ENCODE results near the gene PCTP. TPM values are rescaled to one million over a fixed set of nuclear protein-coding genes. Genes with fewer than 3 reads are reported as not detected.

PCTP gene
- total and polyA plus RNA-seq, 4 experiments from 2014 or later = 2.3 to 4.7 (median 3.0) TPM

- POLR2A ChIA-PET (ENCODE audit: partially characterized antibody) = no interaction called here
- Histone ChIP-seq H3K27me3 (ENCODE audit: insufficient read depth, low read length) (no peaks in the 10 kb centered on the region), H3K27ac (ENCODE audit: low read depth, low read length) (no peak overlapping the region), H3K9me3 (ENCODE audit: control insufficient read depth in 1 of 2, low read length in 2 of 2) (no peaks in the 10 kb centered on the region), H3K4me3 (ENCODE audit: low read length in 2 of 2) (no peak overlapping the region), H3K36me3 (ENCODE audit: insufficient read depth, low read length) (no peaks in the 10 kb centered on the region), H3K4me1 (ENCODE audit: insufficient read depth, low read length) (no peaks in the 10 kb centered on the region)
- Mint-ChIP-seq H3K4me1 (no peaks in the 10 kb centered on the region), H3K36me3 (no peaks in the 10 kb centered on the region), H3K9me3 (no peaks in the 10 kb centered on the region), H3K27ac (no peak overlapping the region), H3K27me3 (peaks cover 20 to 37% of the 10 kb centered on the region in 2 donors), H3K4me3 (no peak overlapping the region)
- DNase-seq = no peak
- intact Hi-C loops (cut with micrococcal nuclease) = no loop called here
- CTCF ChIA-PET (ENCODE audit: partially characterized antibody) = interaction anchor here (0.8 to 2.9 kb wide), 5 partner anchors 8 to 195 kb away, joined by 3 to 16 read pairs (median 6); partner anchors contain the start of gene PCTP
Observed at GRCh38 chr17:55720919-55721836, 29.7 kb upstream of the PCTP start.

- no peaks in the 10 kb centered on the region for H3K36me3 Mint-ChIP-seq
- no peaks in the 10 kb centered on the region for H3K4me1 Mint-ChIP-seq
- ChIA-PET CTCF (ENCODE audit: partially characterized antibody) (interaction anchor here (0.8 to 2.9 kb wide), 4 partner anchors 9 to 196 kb away, joined by 4 to 16 read pairs (median 5); partner anchors contain the start of gene PCTP), POLR2A (ENCODE audit: partially characterized antibody) (no interaction called here)
- Histone ChIP-seq H3K36me3 (ENCODE audit: insufficient read depth, low read length) (no peaks in the 10 kb centered on the region), H3K4me1 (ENCODE audit: insufficient read depth, low read length) (no peaks in the 10 kb centered on the region), H3K9me3 (ENCODE audit: control insufficient read depth in 1 of 2, low read length in 2 of 2) (no peaks in the 10 kb centered on the region), H3K27me3 (ENCODE audit: insufficient read depth, low read length) (no peaks in the 10 kb centered on the region), H3K27ac (ENCODE audit: low read depth, low read length) (no peak overlapping the region), H3K4me3 (ENCODE audit: low read length in 2 of 2) (no peak overlapping the region)
- no peaks in the 10 kb centered on the region for H3K9me3 Mint-ChIP-seq
- intact Hi-C loops (cut with micrococcal nuclease) = no loop called here
- no peak for DNase-seq
- no peak overlapping the region for H3K27ac Mint-ChIP-seq
- no peak overlapping the region for H3K4me3 Mint-ChIP-seq
- H3K27me3 Mint-ChIP-seq = peaks cover 30 to 46% of the 10 kb centered on the region in 2 donors
Observed at GRCh38 chr17:55722016-55722736, 28.7 kb upstream of the PCTP start.

- H3K27ac Mint-ChIP-seq = no peak within 1 kb of the TSS
- CTCF ChIA-PET (ENCODE audit: partially characterized antibody) = interaction anchor here (1.0 to 2.9 kb wide), 3 partner anchors 12 to 197 kb away, joined by 3 to 16 read pairs (median 4); no protein-coding TSS in a partner anchor
Observed at GRCh38 chr17:55722742-55723487, 27.9 kb upstream of the PCTP start, which contains the start of gene TMEM100. Gene TMEM100, minus strand, starts transcription at chr17:55722864. Its CDS starts 1,794 bp downstream, at chr17:55721070.

GRCh38 chr17:55723488-55723848 is 27.4 kb upstream of the PCTP start:
- Mint-ChIP-seq H3K27me3 (peaks cover 31 to 52% of the 10 kb centered on the region in 2 donors), H3K9me3 (no peaks in the 10 kb centered on the region), H3K4me1 (no peaks in the 10 kb centered on the region), H3K36me3 (no peaks in the 10 kb centered on the region), H3K27ac (no peak overlapping the region), H3K4me3 (no peak overlapping the region)
- ChIA-PET CTCF (ENCODE audit: partially characterized antibody) (interaction anchor here (1.0 to 1.7 kb wide), 4 partner anchors 8 to 121 kb away, joined by 3 to 8 read pairs (median 4); no protein-coding TSS in a partner anchor), POLR2A (ENCODE audit: partially characterized antibody) (no interaction called here)
- no peaks in the 10 kb centered on the region for H3K4me1 ChIP-seq (ENCODE audit: insufficient read depth, low read length)
- no peak overlapping the region for H3K4me3 ChIP-seq (ENCODE audit: low read length in 2 of 2)
- H3K36me3 ChIP-seq (ENCODE audit: insufficient read depth, low read length) = no peaks in the 10 kb centered on the region
- no peaks in the 10 kb centered on the region for H3K9me3 ChIP-seq (ENCODE audit: control insufficient read depth in 1 of 2, low read length in 2 of 2)
- no peak for DNase-seq
- intact Hi-C loops (cut with micrococcal nuclease) = no loop called here
- H3K27ac ChIP-seq (ENCODE audit: low read depth, low read length) = no peak overlapping the region
- H3K27me3 ChIP-seq (ENCODE audit: insufficient read depth, low read length) = no peaks in the 10 kb centered on the region

More at GRCh38 chr17:55722742-55723487, 27.9 kb upstream of the PCTP start, which contains the start of gene TMEM100:
- H3K4me1 ChIP-seq (ENCODE audit: insufficient read depth, low read length) = no peaks in the 10 kb centered on the region
- Mint-ChIP-seq H3K27me3 (peaks cover 31 to 52% of the 10 kb centered on the region in 2 donors), H3K36me3 (no peaks in the 10 kb centered on the region), H3K4me3 (no peak within 1 kb of the TSS), H3K4me1 (no peaks in the 10 kb centered on the region), H3K9me3 (no peaks in the 10 kb centered on the region)
- no peaks in the 10 kb centered on the region for H3K27me3 ChIP-seq (ENCODE audit: insufficient read depth, low read length)
- POLR2A ChIA-PET (ENCODE audit: partially characterized antibody) = no interaction called here
- DNase-seq = no peak
- H3K27ac ChIP-seq (ENCODE audit: low read depth, low read length) = no peak within 1 kb of the TSS
- no peaks in the 10 kb centered on the region for H3K9me3 ChIP-seq (ENCODE audit: control insufficient read depth in 1 of 2, low read length in 2 of 2)
- no peak within 1 kb of the TSS for H3K4me3 ChIP-seq (ENCODE audit: low read length in 2 of 2)
- intact Hi-C loops (cut with micrococcal nuclease) = no loop called here
- H3K36me3 ChIP-seq (ENCODE audit: insufficient read depth, low read length) = no peaks in the 10 kb centered on the region

GRCh38 chr17:55726440-55726839 is 24.4 kb upstream of the PCTP start:
- Histone ChIP-seq H3K27me3 (ENCODE audit: insufficient read depth, low read length) (no peaks in the 10 kb centered on the region), H3K36me3 (ENCODE audit: insufficient read depth, low read length) (no peaks in the 10 kb centered on the region), H3K4me3 (ENCODE audit: low read length in 2 of 2) (no peak overlapping the region), H3K9me3 (ENCODE audit: control insufficient read depth in 1 of 2, low read length in 2 of 2) (no peaks in the 10 kb centered on the region), H3K27ac (ENCODE audit: low read depth, low read length) (no peak overlapping the region), H3K4me1 (ENCODE audit: insufficient read depth, low read length) (no peaks in the 10 kb centered on the region)
- POLR2A ChIA-PET (ENCODE audit: partially characterized antibody) = no interaction called here
- CTCF ChIA-PET (ENCODE audit: partially characterized antibody) = interaction anchor here (1.1 to 1.5 kb wide), 2 partner anchors 8 to 11 kb away, joined by 4 to 5 read pairs; no protein-coding TSS in a partner anchor
- Mint-ChIP-seq H3K9me3 (no peaks in the 10 kb centered on the region), H3K4me3 (no peak overlapping the region), H3K27me3 (peaks cover 24 to 45% of the 10 kb centered on the region in 2 donors), H3K4me1 (no peaks in the 10 kb centered on the region), H3K36me3 (no peaks in the 10 kb centered on the region), H3K27ac (no peak overlapping the region)
- DNase-seq = no peak
- intact Hi-C loops (cut with micrococcal nuclease) = no loop called here

- ChIA-PET CTCF (ENCODE audit: partially characterized antibody) (interaction anchor here (1.1 to 1.5 kb wide), 2 partner anchors 9 to 12 kb away, joined by 4 to 5 read pairs; no protein-coding TSS in a partner anchor), POLR2A (ENCODE audit: partially characterized antibody) (no interaction called here)
- no peaks in the 10 kb centered on the region for H3K9me3 ChIP-seq (ENCODE audit: control insufficient read depth in 1 of 2, low read length in 2 of 2)
- Mint-ChIP-seq H3K4me3 (no peak overlapping the region), H3K36me3 (no peaks in the 10 kb centered on the region), H3K9me3 (no peaks in the 10 kb centered on the region), H3K4me1 (no peaks in the 10 kb centered on the region), H3K27ac (no peak overlapping the region), H3K27me3 (peaks cover 22 to 43% of the 10 kb centered on the region in 2 donors)
- no peaks in the 10 kb centered on the region for H3K36me3 ChIP-seq (ENCODE audit: insufficient read depth, low read length)
- no peaks in the 10 kb centered on the region for H3K27me3 ChIP-seq (ENCODE audit: insufficient read depth, low read length)
- intact Hi-C loops (cut with micrococcal nuclease) = no loop called here
- H3K27ac ChIP-seq (ENCODE audit: low read depth, low read length) = no peak overlapping the region
- no peak for DNase-seq
- H3K4me3 ChIP-seq (ENCODE audit: low read length in 2 of 2) = no peak overlapping the region
- no peaks in the 10 kb centered on the region for H3K4me1 ChIP-seq (ENCODE audit: insufficient read depth, low read length)
Observed at GRCh38 chr17:55727275-55727674, 23.6 kb upstream of the PCTP start.

All from CD4-positive, alpha-beta memory T cell (primary cell).